GM12892 (cell line): ENCODE data around the gene RTRAF. TPM values are rescaled to one million over a fixed set of nuclear protein-coding genes. Genes with fewer than 3 reads are reported as not detected.

Experiments used
- DNase-seq: peaks from one replicate; pipeline ENCODE4 v3.0.0; 2011; ENCODE audit not compliant: insufficient read length
- FAIRE-seq: peaks from 2 replicates; lab custom pipeline; 2011; peaks lifted over from hg19 to GRCh38; lab: Jason Lieb, UNC
- POLR2A ChIP-seq: IDR thresholded peaks from 2 replicates; pipeline ENCODE4 v1.6.1; 2011; ENCODE audit warnings: low read depth, low read length, control low read depth
- POLR2AphosphoS5 ChIP-seq: IDR thresholded peaks from 2 replicates; pipeline ENCODE4 v1.6.1; 2011; ENCODE audit warnings: low read depth, low read length, control low read depth
- TAF1 ChIP-seq: IDR thresholded peaks from 2 replicates; pipeline ENCODE4 v1.6.1; 2011; ENCODE audit warnings: low read depth, mild to moderate bottlenecking, control low read depth, low read length, borderline replicate concordance
- polyA plus RNA-seq: library from polyadenylated mRNA; unstranded; fragments of >200 nt; gene quantifications from one replicate; pipeline ENCODE4 v1.2.1, GENCODE V29; 2012; ENCODE audit warnings: missing spikeins, inconsistent platforms; ENCODE audit not compliant: missing spikeins

RTRAF gene
- polyA plus RNA-seq, result 354 TPM

DNA sequence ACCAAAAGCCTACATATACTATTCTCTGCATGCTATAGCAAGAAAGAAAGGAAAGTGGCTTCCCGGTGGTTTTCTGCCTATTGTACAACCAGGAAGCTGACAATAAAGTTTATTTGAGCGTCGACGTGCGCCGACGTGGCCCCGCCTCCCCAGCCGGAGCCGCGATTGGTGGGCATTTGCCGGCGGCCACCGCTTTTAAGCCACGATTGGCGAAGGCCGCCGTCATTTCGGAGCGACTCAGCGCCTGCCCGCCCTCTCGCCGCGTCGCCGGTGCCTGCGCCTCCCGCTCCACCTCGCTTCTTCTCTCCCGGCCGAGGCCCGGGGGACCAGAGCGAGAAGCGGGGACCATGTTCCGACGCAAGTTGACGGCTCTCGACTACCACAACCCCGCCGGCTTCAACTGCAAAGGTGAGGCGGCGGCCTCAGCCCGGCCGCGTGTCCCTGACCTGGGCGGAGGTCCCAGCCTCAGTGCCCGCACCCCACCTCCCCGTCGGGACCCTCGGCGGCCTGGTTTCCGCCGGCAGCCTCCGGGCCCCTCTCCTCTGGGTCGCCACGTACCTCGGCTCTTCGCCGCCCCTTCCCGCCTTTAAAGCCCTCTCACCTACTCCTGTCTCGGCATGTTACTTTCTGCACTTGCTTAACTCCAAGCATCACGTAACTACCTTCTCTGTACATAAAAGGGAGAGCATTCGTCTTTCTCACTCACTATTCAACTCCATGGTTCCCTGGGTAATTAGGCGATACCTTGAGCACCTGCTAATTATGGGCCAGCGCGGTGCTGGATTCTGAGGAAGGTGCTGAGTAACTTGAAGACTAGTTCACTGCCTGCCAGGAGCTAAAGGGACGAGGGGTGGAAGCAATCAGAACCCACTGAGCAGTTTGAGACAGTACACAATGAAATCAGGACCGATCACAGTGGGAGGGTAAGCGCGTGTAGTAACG lies at the start of gene RTRAF:
Gene RTRAF, plus strand, starts transcription at position 254 of the 942 bp plus-strand sequence. Its CDS starts 94 bp downstream, at position 348.
- TF ChIP-seq POLR2AphosphoS5 (peak; percentile 86), POLR2A (peak; percentile 95), TAF1 (peak; percentile 78)
- DNase-seq (peak; percentile 78), FAIRE-seq (peak; percentile 99)

- TF ChIP-seq POLR2A (no peak), TAF1 (no peak), POLR2AphosphoS5 (no peak)
- FAIRE-seq (no peak), DNase-seq (no peak)
These were observed 49.5 kb upstream of the RTRAF start for GRCh38 chr14:51939755-51940301.

- FAIRE-seq (no peak), DNase-seq (no peak)
These were observed 46.4 kb upstream of the RTRAF start for GRCh38 chr14:51942971-51943370.

GRCh38 chr14:51950007-51950406 lies 39.3 kb upstream of the RTRAF start:
- TF ChIP-seq TAF1 (no peak), POLR2A (no peak), POLR2AphosphoS5 (no peak)
- DNase-seq, result no peak
- no peak for FAIRE-seq

More at GRCh38 chr14:51942971-51943370, 46.4 kb upstream of the RTRAF start:
- TF ChIP-seq TAF1 (no peak), POLR2A (no peak), POLR2AphosphoS5 (no peak)

- FAIRE-seq (no peak), DNase-seq (no peak)
These were observed 37.7 kb upstream of the RTRAF start for GRCh38 chr14:51951656-51952055.

DNA sequence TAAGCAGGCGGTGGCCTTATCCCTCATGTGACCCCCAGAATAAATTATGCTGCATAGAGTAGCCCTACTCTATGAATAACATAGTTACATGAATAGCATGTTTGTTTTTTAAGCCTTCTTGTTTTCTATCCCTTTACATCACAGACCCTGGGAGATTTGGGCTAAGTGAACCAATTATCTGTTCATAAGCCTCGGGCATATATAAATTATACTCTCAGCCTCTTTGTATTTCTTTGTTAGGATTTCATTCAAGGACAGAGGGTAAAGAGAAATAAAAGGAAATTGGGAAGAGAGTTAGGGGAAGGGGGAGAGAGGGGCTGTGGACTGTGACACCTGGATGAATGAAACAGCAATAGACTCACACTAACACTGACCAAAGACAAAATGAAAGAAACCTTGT lies 35.3 kb upstream of the RTRAF start:
- FAIRE-seq, result no peak
- TF ChIP-seq TAF1 (no peak), POLR2AphosphoS5 (no peak), POLR2A (no peak)

More at GRCh38 chr14:51951656-51952055, 37.7 kb upstream of the RTRAF start:
- TF ChIP-seq TAF1, result no peak
- no peak for TF ChIP-seq POLR2A
- TF ChIP-seq POLR2AphosphoS5, result no peak

GRCh38 chr14:51954657-51955056 lies 34.7 kb upstream of the RTRAF start:
- TF ChIP-seq TAF1 (no peak), POLR2A (no peak), POLR2AphosphoS5 (no peak)
- no peak for FAIRE-seq
- DNase-seq, result no peak

More for the DNA sequence above, 35.3 kb upstream of the RTRAF start:
- DNase-seq, result no peak

- TF ChIP-seq POLR2AphosphoS5 (no peak), POLR2A (no peak), TAF1 (no peak)
- no peak for FAIRE-seq
- no peak for DNase-seq
These were observed 31.4 kb upstream of the RTRAF start for GRCh38 chr14:51957950-51958349.

DNA sequence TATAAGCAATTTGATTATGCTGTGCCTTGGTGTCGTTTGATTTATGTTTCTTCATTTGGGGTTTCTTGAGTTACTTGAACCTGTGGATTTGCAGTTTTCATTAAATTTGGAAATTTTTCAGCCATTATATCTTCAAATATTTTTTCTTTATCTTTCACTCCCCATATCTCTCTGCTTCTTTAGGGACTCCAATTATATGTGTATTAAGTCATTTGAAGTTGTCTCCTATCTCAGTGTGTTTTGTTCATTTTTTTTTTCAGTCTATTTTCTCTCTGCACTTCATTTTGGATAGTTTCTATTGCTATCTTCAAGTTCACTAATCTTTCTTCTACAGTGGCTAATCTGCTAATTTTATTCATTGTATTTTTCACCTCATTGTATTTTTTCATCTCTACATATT lies 29.4 kb upstream of the RTRAF start:
- DNase-seq (no peak), FAIRE-seq (no peak)
- TF ChIP-seq POLR2AphosphoS5 (no peak), TAF1 (no peak), POLR2A (no peak)

DNA sequence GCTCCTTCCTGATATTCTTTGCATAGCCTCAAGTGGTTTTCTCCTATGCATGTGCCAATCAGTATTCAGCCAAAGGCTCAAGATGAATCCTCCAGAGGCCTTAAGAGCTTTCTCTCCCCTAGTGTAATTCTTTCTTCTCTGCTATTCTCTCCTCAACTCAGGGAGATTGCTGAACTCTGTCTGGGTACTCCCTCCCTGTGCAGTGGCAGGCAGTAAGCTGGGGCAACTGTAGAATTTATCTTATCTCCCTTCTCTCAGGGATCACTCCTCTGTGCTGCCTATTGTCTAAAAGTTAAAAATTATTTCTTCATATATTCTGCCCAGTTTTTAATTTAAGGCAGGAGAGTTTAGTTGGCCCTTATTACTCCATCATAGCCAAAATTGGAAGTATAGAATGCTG lies 28.5 kb upstream of the RTRAF start:
- DNase-seq (no peak), FAIRE-seq (no peak)
- TF ChIP-seq POLR2AphosphoS5 (no peak), POLR2A (no peak), TAF1 (no peak)

DNA sequence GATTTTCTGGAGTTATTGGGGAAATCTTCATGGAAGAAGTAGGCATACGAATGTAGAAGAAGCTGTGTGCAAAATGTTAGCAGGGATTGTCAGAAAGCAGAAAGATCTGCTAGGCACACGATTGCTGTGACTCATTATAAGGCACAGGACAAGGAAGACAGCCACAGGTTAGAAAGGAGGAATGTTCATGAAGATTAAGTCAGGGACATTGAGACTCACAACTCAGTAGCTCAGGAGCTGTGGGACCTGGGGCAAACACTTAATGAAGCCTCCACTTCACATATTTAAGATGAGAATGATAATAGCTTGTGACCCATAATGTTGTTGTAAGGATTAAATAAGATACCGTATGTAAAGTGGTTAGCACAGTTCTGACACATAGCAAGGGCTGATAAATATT lies 26.6 kb upstream of the RTRAF start:
- DNase-seq, result no peak
- FAIRE-seq, result no peak
- TF ChIP-seq POLR2A, result no peak
- no peak for TF ChIP-seq POLR2AphosphoS5
- TF ChIP-seq TAF1, result no peak
